ENCODE measurements around the gene ZNF106. TPM values are rescaled to one million over a fixed set of nuclear protein-coding genes. Genes with fewer than 3 reads are reported as not detected.

The ZNF106 gene
- total RNA-seq, result 28.5 and 34.4 TPM in 2 replicates

DNA sequence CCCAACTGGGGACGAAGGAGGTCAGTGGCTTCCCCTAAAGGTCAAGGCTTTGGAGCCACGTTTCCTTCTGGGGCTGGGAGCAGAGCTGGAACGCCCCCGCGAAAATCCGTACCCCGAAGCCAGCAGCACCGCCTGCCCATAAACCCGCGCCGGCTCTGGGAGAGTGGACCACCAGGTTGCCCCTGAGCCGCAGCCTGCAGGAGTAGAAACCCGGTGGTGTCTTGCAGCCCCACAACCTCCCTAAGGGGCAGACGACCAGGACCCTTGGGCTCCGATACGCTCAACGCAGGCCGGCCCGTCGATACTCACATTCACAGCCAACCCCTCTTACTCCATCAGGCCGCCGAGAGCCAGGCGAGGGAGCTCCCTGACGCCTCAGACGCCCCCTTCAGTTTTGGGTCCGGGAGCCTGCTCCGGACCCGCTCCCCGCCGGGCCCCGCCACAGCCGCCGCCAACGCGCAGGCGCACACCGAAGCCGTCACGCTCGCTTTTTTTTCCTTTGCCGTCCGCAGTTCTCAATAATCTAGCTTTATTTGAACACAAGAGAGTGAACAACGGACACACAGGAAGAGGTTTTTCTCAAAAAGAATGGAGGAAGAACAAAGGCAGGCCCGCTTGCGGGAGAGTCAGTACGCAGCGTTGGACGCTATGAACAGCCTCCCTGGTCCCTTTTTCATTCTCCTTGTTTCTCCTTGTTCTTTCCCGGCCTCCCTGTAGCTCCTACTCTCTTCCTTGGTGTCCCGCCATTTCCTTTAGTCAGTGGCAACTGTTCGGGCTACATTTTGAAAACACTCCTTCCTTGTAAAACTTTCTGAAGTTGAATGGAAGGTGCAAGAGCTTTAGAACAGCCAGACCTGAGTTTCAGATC is at the start of gene ZNF106:
ZNF106 (minus strand) TSS at position 471 of the 868 bp plus-strand sequence. CDS start 18,852 bp downstream, outside the sequence.
- no peak for DNase-seq (ENCODE audit: extremely low read depth, low read depth, low spot score)

DNA sequence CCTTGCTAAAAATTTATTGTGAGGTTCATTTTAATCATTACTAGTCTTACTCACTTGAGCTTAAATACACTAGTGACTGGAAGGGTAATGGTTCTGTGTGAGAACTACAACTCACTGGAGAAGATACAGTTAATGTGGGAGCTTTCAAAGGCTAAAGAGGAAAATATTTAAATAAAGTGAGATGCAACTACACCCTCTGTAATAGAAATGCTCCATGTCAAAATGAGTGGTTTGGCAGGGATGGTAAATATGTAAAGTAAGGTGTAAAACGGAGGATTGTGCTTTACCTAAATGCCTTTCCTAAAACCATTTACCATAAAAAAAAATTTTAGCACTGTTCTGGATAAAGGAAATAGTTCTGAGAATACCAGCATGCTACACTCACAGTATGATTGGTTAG is 42.3 kb upstream of the ZNF106 start:
- DNase-seq (ENCODE audit: extremely low read depth, low read depth, low spot score), result no peak

DNA sequence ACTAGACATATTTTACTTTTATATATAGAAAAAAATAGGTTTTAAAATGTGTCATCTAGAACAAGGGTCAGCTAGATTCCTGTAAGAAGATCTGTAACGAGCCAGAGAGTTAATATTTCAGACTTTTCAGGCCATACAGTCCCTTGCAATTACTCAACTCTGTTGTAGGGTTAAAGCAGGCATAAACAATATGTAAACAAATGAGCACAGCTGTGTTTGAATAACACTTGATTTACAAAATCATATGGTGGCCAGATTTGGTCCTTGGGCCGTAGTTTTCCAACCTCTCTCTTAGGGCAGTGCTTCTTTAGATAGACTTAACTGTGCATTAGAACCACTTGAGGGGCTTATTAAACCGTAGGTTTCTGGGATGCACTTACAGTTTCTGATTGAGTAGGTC is 38.0 kb upstream of the ZNF106 start:
- DNase-seq (ENCODE audit: extremely low read depth, low read depth, low spot score), result no peak

DNA sequence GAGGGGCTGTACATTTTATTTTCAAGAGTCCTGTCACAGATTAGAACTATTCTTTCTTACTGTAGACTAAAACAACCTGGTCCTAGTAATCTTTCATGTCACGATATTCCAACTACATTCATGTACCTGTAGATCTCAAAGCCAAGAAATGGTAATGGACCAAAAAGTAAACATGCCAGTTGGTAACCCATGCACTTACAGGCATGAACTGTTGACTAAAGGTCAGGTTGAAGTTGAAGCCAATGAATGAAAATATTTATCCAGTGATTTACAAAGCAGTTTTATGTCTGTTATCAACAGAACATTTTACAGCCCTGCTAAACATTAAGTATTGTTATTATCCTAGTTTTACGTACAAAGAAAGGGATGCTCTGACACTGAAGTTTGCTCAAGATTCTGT is 32.4 kb upstream of the ZNF106 start:
- no peak for DNase-seq (ENCODE audit: extremely low read depth, low read depth, low spot score)

DNA sequence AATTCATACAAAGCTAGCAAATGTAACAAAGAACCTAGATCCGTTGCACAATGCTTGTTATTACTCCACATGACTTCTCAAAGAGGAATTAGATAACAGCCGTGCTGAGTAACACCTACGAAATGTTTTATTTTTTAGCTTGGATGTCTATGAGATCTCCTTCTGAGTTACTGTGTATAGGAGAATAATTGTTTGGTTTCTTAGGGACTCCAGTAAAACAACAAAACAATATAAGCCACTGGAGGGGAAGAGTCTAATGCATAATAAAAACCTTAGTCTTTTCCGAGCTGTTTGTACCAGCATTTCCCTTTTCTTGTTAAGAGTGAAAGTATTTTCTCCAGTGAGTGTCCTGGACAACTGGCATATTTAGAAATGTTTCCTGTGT is 20.1 kb upstream of the ZNF106 start:
- DNase-seq (ENCODE audit: extremely low read depth, low read depth, low spot score), result no peak

DNA sequence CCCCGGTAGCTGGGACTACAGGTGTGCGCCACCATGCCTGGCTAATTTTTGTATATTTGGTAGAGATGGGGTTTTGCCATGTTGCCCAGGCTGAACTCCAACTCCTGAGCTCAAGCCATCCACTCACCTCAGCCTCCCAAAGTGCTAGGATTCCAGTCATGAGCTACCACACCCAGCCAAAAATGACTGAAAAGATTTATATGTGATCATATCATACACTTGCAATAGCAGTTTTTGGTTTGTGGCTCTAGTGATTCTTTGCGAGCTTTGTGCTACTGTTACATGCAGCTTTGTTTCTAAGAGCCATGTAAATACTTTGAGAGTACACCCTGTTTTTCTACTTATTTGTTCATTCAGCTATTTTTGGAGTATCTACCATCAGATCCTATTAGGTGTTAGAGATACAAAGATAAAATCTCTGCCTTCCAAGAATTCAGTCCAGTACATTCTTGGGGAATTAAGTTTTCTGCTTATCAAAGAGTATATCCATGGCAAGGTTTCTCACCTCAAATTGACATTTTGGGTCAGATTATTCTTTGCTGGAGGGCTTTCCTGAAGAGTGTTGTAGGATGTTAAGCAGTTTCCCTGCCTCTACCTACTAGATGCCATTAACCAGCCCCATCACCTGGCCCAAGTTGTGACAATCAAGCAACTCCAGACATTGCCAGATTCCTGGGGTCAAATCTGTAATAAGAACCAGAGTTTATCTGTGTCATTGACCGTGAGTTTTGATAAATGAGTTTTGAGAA is 19.5 kb upstream of the ZNF106 start:
- DNase-seq (ENCODE audit: extremely low read depth, low read depth, low spot score), result no peak

DNA sequence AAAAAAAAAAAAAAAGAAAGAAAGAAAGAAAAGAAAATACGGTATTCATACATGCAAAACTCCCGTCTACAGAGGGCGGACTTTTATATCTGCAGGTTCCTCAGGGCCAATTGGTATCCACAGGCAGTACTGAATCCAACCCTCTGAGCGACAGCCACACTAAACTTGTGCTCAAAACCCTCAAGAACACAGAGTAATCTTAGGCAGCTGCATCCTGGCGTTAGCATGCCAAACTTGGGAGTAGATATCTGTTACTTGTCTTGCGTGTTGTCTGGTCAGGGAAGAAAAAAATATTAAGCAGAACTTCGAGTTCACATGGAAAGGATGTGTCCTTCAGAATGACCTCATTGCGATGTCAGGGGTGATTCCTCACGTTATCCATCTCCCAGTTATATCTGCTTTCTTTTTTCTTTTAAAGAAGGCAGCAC is 17.3 kb upstream of the ZNF106 start:
- DNase-seq (ENCODE audit: extremely low read depth, low read depth, low spot score), result no peak

DNA sequence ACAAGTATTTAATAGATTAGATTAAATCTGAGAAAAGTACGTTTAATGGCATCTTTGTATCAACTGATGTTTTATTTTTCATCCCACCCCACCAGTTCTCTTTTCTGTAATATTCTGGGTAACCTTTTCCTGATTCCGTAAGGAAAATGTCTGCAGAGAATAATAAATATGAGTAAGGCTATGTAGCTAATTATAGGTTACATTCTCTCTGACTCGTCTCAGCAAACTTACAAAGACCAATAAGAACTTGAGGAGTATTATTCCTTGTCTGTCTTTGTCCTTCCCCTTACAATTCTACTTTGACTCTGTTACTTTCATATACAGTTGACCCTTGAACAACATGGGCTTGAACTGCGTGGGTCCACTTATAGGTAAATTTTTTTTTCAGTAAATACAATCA is 16.6 kb upstream of the ZNF106 start:
- DNase-seq (ENCODE audit: extremely low read depth, low read depth, low spot score), result no peak

DNA sequence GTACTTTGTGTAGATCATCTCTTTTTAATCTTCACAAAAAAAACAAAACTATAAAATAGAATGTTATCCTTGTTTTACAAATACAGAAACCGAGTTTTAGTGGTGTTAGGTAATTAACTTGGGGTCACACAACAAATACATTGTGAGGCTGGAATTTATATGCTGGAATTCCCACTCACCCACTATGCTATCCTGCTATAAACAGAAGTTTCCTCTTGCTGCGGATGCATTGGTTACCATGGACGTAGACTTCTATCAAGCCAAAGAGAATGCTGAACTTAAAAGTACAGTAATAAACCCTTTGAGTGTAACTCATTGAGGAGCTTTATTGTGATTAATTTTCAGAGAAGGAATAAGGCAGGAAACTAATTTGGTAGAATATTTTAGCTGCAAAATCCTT is 13.7 kb upstream of the ZNF106 start:
- DNase-seq (ENCODE audit: extremely low read depth, low read depth, low spot score), result no peak

DNA sequence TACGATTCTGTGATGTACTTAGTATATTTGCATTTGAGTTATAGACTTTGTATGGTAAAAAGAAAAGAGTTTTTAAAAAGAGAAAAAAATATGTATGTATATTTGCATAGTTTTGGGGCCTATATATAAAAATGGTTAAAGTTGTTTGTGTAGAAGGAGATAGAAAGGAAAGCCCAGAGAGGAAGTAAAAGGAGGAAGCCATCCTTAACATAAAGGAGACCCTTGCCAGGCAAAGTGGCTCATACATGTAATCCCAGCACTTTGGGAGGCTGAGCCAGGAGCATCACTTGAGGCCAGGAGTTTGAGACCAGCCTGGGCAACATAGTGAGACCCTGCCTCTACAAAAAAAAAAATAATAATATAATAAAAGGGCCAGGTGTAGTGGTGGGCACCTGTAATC is 12.9 kb upstream of the ZNF106 start:
- DNase-seq (ENCODE audit: extremely low read depth, low read depth, low spot score), result no peak

DNA sequence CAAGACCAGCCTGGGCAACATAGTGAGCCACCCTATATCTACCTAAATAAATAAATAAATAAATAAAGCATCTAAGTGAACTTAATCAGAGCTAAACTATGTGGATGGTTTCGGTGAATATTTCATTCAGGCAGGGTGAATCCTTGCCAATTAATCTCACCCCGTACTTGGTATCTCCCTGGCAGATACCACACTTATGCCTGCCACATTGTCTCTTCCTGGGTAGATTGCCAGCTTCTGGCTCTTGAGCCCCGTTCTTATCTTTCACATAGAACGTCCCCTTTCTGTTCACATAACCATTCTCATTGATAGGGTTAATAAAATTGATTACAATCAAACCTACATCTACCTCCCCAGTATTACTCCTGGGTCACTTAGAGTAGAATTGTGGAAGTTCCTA is 11.5 kb upstream of the ZNF106 start:
- DNase-seq (ENCODE audit: extremely low read depth, low read depth, low spot score), result no peak

DNA sequence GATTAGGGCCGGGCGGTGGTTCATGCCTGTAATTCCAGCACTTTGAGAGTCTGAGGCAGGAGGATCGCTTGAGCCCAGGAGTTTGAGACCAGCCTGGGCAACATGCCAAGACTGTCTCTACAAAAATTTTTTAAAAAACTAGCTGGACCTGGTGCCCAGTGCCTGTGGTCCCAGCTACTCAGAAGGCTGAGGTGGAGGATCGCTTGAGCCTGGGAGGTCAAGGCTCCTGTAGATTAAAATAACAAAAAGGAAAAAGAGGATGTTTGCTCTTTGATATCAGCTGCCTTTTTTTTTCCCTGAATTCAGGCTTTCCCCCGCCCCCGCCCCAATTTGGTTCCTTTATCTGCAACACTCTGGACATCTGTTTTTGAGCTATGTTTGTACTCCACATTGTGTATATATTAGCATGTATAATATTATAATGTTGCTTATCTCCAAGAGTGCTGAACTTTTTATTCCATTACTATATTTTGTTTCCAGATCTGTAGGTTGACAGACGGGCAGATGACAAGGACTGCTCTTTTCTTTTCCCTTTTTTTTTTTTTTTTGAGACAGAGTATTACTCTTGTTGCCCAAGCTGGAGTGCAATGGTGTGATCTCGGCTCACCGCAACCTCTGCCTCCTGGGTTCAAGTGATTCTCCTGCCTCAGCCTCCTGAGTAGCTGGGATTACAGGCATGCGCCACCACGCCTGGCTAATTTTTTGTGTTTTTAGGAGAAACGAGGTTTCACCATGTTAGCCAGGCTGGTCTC is 9.1 kb upstream of the ZNF106 start:
- DNase-seq (ENCODE audit: extremely low read depth, low read depth, low spot score), result no peak

DNA sequence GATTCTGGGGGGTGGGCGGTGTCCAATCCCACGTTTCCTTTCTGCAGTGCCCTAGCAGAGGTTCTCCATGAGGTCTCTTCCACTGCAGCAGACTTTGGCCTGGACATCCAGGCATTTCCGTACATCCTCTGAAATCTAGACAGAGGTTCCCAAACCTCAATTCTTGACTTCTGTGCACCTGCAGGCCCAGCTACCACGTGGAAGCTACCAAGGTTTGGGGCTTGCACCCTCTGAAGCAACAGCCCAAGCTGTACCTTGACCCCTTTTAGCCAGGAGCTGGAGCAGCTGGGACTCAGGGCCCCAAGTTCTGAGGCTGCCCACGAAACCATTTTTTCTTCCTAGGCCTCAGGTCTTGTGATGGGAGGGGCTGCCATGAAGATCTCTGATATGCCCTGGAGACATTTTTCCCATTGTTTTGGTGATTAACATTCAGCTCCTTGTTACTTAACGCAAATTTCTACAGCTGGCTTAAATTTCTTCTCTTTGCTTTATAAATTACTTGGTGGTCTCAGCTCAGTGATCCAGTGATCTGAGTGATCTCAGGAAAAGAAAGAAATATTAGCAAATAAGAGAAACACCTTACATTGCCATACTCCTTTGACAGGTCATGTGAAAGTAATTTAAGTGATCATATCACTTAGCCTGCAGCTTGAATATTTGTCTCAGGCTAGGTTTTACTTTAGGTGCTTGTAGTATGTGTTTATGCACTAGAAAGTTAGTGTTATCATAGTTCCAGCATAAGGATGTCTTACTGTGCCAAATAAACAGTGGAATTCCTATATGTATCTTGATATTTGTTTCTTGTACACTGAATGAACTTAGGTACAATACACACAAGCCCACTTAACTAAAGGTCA is 7.5 kb upstream of the ZNF106 start:
- DNase-seq (ENCODE audit: extremely low read depth, low read depth, low spot score), result no peak

DNA sequence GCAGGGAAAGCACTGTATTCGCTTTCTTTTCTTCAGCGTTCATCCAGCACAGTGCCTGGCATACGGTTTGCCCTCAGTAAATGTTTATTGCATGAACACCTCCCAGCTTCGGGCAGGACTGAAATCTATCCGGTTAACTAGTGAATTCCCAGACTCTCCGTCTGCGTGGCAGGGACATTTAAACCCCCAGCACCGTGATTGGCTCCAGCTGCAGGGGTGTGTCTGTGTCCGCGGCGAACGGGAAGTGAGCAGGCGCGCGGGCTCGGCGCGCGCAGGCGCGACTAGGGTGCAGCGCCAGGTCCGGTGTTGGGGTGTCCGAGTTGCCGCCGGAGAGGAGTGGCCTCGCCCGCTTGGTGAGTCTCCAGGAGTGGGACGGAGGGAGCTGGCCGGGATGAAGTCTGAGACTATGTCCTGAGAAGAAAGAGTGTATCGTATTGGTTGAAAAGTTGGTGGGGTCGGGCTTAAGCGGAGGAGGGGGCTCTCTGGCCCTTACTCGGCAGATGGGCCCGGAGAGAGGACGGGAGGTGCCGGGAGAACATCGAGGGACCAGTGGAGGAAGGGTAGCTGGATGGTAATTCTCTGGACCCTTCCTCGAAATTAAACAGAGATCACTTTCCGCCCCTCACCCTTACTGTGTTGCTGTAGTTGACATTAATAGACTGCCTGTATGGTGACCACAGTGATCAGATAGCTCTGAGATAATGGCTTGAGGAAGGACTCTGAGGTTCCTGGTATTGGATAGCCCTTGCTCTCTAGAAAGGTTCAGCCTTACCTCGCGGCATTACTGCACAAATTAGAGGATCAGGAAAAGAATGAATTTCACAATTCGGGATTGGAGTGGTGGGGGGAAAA is 4.6 kb upstream of the ZNF106 start, which contains the start of gene SNAP23:
SNAP23 (plus strand) TSS at position 274 of the 852 bp plus-strand sequence. CDS start 16,213 bp downstream, outside the sequence.
- DNase-seq (ENCODE audit: extremely low read depth, low read depth, low spot score), result no peak

DNA sequence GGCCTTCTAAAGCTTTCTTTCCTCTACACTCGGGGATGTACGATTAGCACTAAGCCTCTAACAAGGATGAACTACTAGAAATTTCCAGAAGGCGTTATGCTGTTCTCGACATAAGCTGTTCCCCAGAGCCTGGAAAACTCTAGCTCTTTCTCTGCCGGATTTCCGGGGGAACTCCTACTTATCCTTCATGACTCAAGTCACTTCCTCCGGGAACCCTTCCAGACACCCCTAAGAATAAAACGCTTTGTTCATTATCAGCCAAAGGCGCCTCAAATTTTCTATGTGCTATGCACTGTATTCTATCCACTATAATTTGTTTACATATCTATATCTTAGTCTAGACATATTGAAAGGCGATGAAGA is 4.0 kb upstream of the ZNF106 start:
- DNase-seq (ENCODE audit: extremely low read depth, low read depth, low spot score), result no peak

DNA sequence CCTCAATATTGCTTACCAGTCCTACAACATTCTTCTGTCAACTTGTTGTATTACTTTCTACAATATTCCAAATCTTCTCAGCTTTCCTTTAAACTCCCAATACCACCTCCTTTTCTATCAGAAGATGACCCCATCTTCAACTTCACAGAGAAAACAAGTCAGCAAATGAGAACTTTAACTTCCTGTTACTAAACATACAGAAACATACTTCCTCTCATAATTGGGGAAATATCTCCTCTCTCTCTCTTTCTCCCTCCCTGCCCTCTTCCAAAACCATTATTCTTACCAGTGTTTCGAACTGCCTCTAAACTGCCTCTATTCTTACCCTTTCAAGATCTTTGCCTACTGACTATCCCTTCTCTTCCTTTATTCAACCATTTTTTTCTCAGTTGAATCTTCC is 2.7 kb upstream of the ZNF106 start:
- DNase-seq (ENCODE audit: extremely low read depth, low read depth, low spot score), result no peak

DNA sequence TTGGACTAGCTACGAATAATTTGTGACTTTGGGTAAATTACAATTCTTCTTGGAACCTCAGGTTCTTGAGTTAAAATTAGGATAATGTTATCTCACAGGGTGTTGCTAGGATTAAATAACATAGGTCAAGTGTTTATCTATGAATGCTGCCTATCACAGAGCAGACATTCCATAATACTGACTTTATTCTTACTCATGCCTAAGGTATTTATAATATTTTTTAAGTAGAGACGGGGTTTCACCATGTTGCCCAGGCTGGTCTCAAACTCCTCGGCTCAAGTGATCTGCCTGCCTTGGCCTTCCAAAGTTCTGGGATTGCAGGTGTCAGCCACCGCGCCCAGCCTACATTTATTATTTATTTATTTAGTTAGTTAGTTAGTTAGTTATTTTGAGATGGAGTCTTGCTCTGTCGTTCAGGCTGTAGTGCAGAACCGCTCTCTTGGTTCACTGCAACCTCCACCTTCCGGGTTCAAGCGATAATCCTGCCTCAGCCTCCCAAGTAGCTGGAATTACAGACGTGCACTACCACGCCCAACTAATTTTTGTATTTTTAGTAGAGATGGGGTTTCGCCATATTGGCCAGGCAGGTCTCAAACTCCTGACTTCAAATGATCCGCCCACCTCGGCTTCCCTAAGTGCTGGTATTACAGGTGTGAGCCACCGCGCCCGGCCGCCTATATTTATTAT is 741 bp upstream of the ZNF106 start:
- no peak for DNase-seq (ENCODE audit: extremely low read depth, low read depth, low spot score)

DNA sequence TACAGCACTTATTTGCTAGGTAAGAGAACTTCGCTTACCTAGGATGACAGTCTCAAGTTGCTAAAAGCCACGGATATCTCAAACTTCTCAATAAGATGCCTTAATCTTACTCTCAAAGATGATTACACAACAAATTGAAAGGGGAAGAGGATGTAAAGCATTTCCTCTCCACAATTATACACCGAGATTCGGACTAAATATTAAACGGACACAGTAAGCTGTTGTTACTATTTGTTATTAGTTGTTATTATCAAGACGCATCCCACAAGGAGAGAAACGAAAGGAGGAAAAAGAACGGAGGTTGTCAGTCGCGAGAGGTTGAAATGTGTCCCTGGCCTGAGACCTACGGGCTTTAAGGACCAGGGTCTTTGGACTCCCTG is 660 bp downstream of the ZNF106 start:
- no peak for DNase-seq (ENCODE audit: extremely low read depth, low read depth, low spot score)

DNA sequence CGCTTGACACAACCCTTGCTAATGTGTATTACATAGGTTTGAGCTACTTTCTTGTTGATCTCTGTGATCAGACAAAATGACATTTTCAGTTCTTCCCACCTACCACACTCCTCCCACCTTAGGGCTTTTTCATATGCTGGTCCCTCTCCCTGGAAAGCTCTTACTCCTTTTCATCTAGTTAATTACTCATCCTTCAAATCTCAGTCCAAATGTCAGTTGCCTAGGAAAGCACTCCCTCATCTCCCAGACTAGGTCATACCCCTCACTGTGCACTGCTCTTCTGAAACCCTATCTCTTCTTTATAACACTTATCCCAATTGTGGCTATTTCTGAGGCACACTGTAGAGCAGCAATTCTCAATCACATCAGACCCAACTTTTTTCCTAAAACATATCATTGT is 7.3 kb downstream of the ZNF106 start:
- DNase-seq (ENCODE audit: extremely low read depth, low read depth, low spot score), result no peak
